Breast epithelium (tissue), 3 donors: Measurements from ENCODE around the gene HAGHL.
"Not testable (repeated sequence)": the region's sequence is repeated elsewhere in the genome, so short reads cannot be mapped to it uniquely, and the experiment has no call there.

Source experiments
- CTCF ChIP-seq, 3 donors: fragments of 450-650 bp; IDR thresholded peaks; one replicate each; pipeline ENCODE4 v1.5.1; 2016 to 2017; ENCODE audit warnings: antibody characterized with exemption in 3 of 3, mild to moderate bottlenecking in 3 of 3, moderate library complexity in 3 of 3
- POLR2AphosphoS5 ChIP-seq, 3 donors: sonication (generic); formaldehyde crosslinking; IDR thresholded peaks; one replicate each; pipeline ENCODE4 v1.6.1; 2017; ENCODE audit warnings: antibody characterized with exemption in 3 of 3

GRCh38 chr16:712740-713250, 14.1 kb upstream of the HAGHL start:
- peak; percentile 27 to 44 (median 32) for TF ChIP-seq CTCF (IDR thresholded peaks at IDR 0.05)
- TF ChIP-seq POLR2AphosphoS5 (IDR thresholded peaks at IDR 0.05): not testable (repeated sequence)
